Peyer's patch (tissue), 4 donors: ENCODE data around the gene EEF1A2.

ENCODE experiments used
- POLR2A ChIP-seq, 2 donors: fragments of 450-650 bp; IDR thresholded peaks; one replicate each; pipeline ENCODE4 v1.5.1; 2017; ENCODE audit warnings: antibody characterized with exemption in 2 of 2, mild to moderate bottlenecking in 2 of 2, moderate library complexity in 2 of 2
- TF ChIP-seq, protein P1 (sequence below), 6 experiments: fragments of 450-650 bp in 4 of 6; fragments of 200-600 bp in 2 of 6; sonication (generic) in 1 of 6; IDR thresholded peaks; one replicate each; pipeline ENCODE4 v1.5.1; 2017 to 2019; ENCODE audit warnings: antibody characterized with exemption in 6 of 6, mild to moderate bottlenecking in 3 of 6, moderate library complexity in 1 of 6

DNA sequence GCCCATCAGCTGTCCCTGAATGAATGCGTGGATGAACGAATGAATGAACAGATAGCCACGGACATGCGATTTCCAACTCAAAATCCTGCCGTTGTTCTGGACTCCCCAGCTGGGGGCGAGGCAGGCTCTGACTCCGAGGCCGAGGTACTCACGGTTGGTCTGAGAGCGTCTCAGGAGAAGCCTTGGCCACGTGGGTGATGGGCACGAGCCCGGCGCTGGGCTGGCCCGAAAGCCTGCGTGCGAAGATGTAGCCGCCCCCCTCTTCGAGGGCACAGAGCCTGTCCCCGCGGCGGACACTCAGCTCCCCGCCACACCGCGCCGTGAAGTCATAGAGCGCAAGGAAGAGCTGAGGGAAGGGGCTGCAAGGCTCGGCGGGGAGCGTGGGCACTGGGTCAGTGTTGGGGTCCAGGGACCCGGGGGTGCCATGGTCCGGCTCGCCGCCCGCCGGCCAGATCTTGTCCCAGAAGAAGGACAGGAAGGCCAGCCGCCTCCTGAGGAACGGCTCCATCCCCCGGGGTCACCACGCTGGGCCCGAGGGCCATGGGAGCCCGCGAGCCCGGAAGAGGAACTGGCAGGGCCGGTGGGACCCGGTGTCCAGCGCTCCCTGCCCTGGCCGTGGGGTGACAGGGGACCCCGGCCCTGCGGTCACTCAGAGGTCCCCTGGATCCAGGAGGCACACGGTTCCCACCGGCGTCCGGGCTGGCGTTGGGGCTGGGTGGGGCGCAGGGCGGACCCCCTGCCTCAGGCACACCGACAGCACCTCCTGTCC, 48.3 kb upstream of the EEF1A2 start:
- no peak for TF ChIP-seq POLR2A (IDR thresholded peaks at IDR 0.05)
- TF ChIP-seq, protein P1, sequence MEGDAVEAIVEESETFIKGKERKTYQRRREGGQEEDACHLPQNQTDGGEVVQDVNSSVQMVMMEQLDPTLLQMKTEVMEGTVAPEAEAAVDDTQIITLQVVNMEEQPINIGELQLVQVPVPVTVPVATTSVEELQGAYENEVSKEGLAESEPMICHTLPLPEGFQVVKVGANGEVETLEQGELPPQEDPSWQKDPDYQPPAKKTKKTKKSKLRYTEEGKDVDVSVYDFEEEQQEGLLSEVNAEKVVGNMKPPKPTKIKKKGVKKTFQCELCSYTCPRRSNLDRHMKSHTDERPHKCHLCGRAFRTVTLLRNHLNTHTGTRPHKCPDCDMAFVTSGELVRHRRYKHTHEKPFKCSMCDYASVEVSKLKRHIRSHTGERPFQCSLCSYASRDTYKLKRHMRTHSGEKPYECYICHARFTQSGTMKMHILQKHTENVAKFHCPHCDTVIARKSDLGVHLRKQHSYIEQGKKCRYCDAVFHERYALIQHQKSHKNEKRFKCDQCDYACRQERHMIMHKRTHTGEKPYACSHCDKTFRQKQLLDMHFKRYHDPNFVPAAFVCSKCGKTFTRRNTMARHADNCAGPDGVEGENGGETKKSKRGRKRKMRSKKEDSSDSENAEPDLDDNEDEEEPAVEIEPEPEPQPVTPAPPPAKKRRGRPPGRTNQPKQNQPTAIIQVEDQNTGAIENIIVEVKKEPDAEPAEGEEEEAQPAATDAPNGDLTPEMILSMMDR (IDR thresholded peaks at IDR 0.05) = no peak
